ENCODE measurements around the gene OR2D2.
"Not testable (repeated sequence)": the region's sequence is repeated elsewhere in the genome, so short reads cannot be mapped to it uniquely, and the experiment has no call there.

The OR2D2 gene

GRCh38 chr11:6882751-6883150, 9.5 kb downstream of the OR2D2 start:
- no peak for DNase-seq

DNA sequence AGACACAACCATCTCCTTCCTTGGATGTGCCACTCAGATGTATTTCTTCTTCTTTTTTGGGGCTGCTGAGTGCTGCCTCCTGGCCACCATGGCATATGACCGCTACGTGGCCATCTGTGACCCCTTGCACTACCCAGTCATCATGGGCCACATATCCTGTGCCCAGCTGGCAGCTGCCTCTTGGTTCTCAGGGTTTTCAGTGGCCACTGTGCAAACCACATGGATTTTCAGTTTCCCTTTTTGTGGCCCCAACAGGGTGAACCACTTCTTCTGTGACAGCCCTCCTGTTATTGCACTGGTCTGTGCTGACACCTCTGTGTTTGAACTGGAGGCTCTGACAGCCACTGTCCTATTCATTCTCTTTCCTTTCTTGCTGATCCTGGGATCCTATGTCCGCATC, 15.4 kb downstream of the OR2D2 start:
- DNase-seq, result no peak

GRCh38 chr11:6876325-6876724, 16.0 kb downstream of the OR2D2 start, which contains the start of gene OR10A4:
OR10A4 (plus strand) TSS chr11:6876625; CDS start chr11:6876648, 23 bp downstream.
- DNase-seq, result no peak

DNA sequence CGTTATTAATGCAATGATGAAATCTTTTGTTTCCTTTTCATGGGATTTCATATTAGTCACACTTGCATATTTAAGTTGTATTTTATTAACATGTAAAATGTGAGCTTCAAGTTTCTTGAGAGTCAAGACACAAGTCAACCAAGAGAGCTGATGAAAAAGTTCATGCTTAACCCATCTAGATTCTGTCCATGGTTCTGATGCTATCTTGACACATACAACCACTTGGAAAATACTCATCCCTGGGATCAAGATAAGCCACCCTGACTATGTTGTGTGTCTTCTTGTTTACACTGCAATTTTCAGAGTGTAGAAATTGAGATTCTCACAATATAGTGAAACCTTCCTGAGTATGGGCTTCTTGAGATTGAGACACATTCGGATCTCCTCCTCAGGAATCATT, 16.5 kb downstream of the OR2D2 start:
- no peak for DNase-seq

GRCh38 chr11:6871278-6871677, 21.0 kb downstream of the OR2D2 start:
- no peak for DNase-seq

GRCh38 chr11:6864438-6864837, 27.9 kb downstream of the OR2D2 start:
- peak in 5 of 56 donors; percentile 4 to 41 (median 8) for DNase-seq

DNA sequence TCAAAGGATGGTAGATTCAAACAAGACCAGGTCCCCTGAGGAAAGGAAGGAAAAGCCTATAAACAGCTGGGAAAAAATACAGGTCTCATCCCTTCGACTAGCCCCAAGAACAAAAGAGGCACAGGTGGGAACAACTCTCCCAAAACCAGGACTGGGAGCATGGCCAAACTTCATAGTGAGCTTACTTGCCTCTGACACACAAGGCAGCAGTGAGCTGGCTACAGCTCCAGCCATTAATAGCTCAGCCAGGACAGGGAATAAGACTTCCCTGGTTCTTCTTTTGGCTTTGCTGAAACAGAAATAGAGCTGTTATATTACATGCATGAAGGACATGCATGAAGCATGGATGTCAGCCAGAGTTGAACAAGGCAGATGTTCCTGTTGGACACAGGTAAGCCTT, 29.3 kb downstream of the OR2D2 start, which contains the start of gene OR10A2:
TSS of gene OR10A2 (plus strand) at position 97 of the 400 bp plus-strand sequence. CDS start 6,698 bp downstream, outside the sequence.
- no peak for DNase-seq

DNA sequence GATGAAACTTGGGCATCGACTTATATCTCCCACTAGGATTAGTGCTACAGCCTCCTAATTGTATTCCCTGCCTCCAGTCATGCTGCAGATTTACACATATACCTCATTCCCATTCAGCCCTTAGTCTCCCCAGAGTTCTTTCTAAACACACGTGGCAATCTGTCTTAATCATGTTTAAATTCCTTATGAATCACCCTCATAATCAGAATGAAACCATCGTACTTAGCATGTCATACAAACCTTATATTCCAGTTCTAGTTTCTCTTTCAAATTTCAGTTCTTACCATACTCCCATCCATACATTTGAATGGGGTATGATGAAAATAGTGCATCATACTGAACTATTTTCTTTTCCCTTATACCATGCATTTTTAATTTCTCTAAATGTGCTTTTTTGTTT, 35.4 kb downstream of the OR2D2 start:
- no peak for DNase-seq

DNA sequence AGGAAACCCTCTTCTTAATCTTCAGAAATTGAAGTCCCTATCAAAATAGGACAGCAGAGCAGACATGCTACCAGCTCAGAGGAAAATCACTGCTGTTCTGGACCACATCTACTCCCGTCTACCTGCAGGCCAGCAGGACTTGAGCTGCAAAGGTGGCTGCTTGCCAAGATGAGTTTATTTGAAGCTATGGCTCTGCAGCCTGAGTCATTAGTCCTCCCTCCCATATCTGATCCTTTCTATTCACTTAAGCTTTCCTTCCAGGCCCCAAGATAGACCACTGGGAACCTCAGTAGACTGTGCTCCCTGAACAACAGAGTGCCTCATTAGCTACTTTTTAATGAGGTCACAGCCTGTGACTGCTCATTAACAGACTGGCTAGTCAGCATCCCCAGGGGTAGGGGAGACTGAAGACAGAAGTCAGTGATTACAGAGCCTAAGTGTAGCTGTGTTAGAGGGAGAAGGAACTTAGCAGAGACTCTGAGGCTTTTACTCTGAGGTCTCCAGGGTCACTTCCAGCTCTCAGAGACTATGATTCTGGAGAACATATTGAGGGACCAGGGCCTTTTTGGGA, 36.2 kb downstream of the OR2D2 start:
- DNase-seq, result no peak

GRCh38 chr11:6854801-6855200, 37.5 kb downstream of the OR2D2 start:
- DNase-seq, result not testable (repeated sequence)

DNA sequence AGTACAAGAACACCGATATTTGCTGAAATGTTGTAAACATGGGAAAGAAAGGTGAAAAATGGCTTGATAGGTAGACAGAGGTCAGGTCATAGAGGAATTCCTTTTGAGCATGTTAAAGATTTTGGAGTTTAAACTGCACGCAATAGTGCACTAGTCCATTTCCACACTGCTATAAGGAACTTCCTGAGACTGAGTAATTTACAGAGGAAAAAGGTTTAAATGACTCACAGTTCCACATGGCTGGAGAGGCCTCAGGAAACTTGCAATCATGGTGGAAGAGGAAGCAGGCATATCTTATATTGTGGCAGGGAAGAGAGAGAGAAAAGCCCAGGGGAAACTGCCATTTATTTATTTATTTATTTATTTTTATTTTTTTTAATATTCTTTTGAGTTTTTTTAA, 41.8 kb downstream of the OR2D2 start:
- DNase-seq, result no peak

DNA sequence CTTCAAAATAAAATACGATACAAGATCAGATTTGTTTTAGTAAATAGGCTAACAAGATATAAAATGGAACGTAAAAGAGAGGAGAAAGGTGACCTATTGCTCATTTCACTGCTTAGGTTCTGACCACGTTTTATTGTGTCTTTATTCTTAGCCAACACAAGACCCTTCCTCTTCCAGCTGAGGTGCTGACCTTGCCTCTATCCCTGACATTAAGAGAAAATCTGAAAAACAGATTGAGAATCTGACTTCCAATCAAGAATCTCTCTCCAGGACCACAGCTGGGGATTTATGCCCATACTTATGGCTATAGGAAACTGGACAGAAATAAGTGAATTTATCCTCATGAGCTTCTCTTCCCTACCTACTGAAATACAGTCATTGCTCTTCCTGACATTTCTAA, 46.9 kb downstream of the OR2D2 start, which contains the start of gene OR10A5:
TSS of gene OR10A5 (plus strand) at position 301 of the 400 bp plus-strand sequence. CDS start at position 301, 0 bp downstream.
- DNase-seq, result no peak

DNA sequence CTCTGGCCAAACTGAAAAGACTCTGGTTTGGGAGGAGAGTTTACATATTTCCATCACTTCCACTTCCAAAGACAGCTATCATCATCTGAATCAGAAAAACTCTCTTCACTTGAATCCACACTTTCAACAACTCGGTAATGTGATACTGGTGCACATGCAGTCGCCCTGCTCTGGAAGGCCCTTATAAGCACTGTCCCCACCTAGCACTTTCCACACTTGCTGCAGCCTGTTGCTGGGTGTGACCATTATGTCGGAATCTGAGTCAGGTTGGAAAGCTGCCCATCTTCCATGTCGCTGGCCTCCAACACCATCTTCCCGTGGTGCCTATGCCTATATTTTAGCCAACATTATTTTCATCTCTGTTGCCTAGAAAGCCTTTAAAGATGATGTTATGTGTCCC, 47.9 kb downstream of the OR2D2 start:
- no peak for DNase-seq

DNA sequence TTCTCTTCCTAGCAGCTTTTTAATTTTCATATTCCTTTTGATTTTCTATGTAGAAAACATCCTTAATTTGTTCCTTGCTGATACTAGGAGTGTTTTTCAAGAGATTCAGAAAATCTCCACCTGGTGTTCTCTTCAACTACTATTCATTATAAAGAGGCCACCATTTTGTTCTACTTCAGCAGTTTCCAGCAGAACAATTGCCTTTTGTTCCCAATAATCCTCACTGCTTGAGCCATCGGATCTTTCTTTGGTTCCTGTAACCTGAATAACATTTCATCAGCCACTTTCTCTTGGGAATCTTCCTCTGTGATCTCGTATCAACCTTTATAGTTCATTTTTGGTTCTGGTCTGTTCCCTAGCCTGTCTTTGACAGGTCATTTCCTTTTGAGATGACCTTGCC, 48.6 kb downstream of the OR2D2 start:
- no peak for DNase-seq

GRCh38 chr11:6841694-6842093, 50.6 kb downstream of the OR2D2 start:
- no peak for DNase-seq

Data from nucleus accumbens (tissue), 56 donors.